Natural killer cell (primary cell): Measurements from ENCODE around the gene MAP2K3. TPM values are rescaled to one million over a fixed set of nuclear protein-coding genes. Genes with fewer than 3 reads are reported as not detected.

ENCODE experiments used
- ATAC-seq, 3 donors: fragments of 150-1000 bp in 2 of 3; fragments of 200-7000 bp in 1 of 3; cut with Tn5 transposase; 1 replicate in 1 of 3; 2 replicates in 2 of 3; pipeline ENCODE4 v1.10.0; 2021; ENCODE audit warnings: mild to moderate bottlenecking in 2 of 3, moderate library complexity in 2 of 3
- DNase-seq, 2 donors: peaks; one replicate each; pipeline versions ENCODE4 v3.0.0 to v3.0.0-alpha.2; 2013 to 2021; ENCODE audit warnings: mixed read lengths in 1 of 2
- H3K27ac ChIP-seq: one replicate; pipeline ENCODE4 v1.5.1; 2013; ENCODE audit warnings: mild to moderate bottlenecking, low read length
- H3K27me3 ChIP-seq: one replicate; pipeline ENCODE4 v1.6.1; 2013; ENCODE audit warnings: low read length; ENCODE audit not compliant: control insufficient read depth, insufficient read depth
- H3K36me3 ChIP-seq: one replicate; pipeline ENCODE4 v1.6.1; 2013; ENCODE audit warnings: low read length; ENCODE audit not compliant: control insufficient read depth, insufficient read depth
- H3K4me1 ChIP-seq: one replicate; pipeline ENCODE4 v1.6.1; 2013; ENCODE audit warnings: low read length; ENCODE audit not compliant: control insufficient read depth, insufficient read depth
- H3K4me3 ChIP-seq: one replicate; pipeline ENCODE4 v1.5.1; 2013; ENCODE audit warnings: low read length
- H3K9me3 ChIP-seq: one replicate; pipeline ENCODE4 v1.6.1; 2013; ENCODE audit warnings: low read length; ENCODE audit not compliant: control insufficient read depth, insufficient read depth
- H3K27ac Mint-ChIP-seq, 2 donors: one replicate each; pipeline ENCODE4 v1.8.0; 2022; ENCODE audit warnings: mild to moderate bottlenecking in 2 of 2, mixed read lengths in 2 of 2, moderate library complexity in 1 of 2
- H3K27me3 Mint-ChIP-seq, 2 donors: one replicate each; pipeline ENCODE4 v1.8.0; 2022; ENCODE audit warnings: low read depth in 2 of 2, mixed read lengths in 2 of 2
- H3K36me3 Mint-ChIP-seq: one replicate; pipeline ENCODE4 v1.8.0; 2022; ENCODE audit warnings: mixed read lengths
- H3K4me1 Mint-ChIP-seq, 2 donors: one replicate each; pipeline ENCODE4 v1.8.0; 2022; ENCODE audit warnings: mixed read lengths in 2 of 2
- H3K4me3 Mint-ChIP-seq: one replicate; pipeline ENCODE4 v1.8.0; 2022; ENCODE audit warnings: mild to moderate bottlenecking, moderate library complexity, mixed read lengths
- H3K9me3 Mint-ChIP-seq, 2 donors: one replicate each; pipeline ENCODE4 v1.8.0; 2022; ENCODE audit warnings: mixed read lengths in 2 of 2
- WGBS: methylation state at CpG from one replicate; pipeline ENCODE4 v1.1.7; 2013; ENCODE audit warnings: missing lambda C conversion rate; ENCODE audit not compliant: insufficient coverage; 5-methylcytosine and 5-hydroxymethylcytosine counted together
- intact Hi-C: fragments of 100-400 bp; cut with micrococcal nuclease; formaldehyde crosslinking; loops from one replicate; pipeline ENCODE4 v1.14.2; 2022
- total RNA-seq, 4 donors: library from RNA; stranded (reverse); fragments of 120-200 nt in 1 of 4; gene quantifications; one replicate each; pipeline versions ENCODE4 v1.2.3 to v1.2.4, GENCODE V29; 2013 to 2022
- TF ChIP-seq, protein P1 (sequence below): fragments of 200-600 bp; IDR thresholded peaks from one replicate; pipeline ENCODE4 v1.8.0; 2022; ENCODE audit warnings: antibody characterized with exemption

MAP2K3 gene
- total RNA-seq, 3 donors from 2014 or later (not counting 1 experiment from before 2014, with no cell fraction given), result 139 to 165 (median 162) TPM

- H3K4me3 Mint-ChIP-seq, result peak overlapping the region; percentile 96
- no peaks in the 10 kb centered on the region for H3K9me3 Mint-ChIP-seq
- H3K27ac Mint-ChIP-seq, result peak overlapping the region; percentile 96 to 99
These were observed 811 bp upstream of the MAP2K3 start for GRCh38 chr17:21283482-21284318.

GRCh38 chr17:21285164-21286065 is 904 bp downstream of the MAP2K3 start:
- ATAC-seq, result no peak
- WGBS, result 6% methylated on average over 16 of the region's 16 CpGs
- no peaks in the 10 kb centered on the region for H3K9me3 ChIP-seq
- peaks cover 68% of the 10 kb centered on the region for H3K4me1 ChIP-seq
- Mint-ChIP-seq H3K36me3 (no peaks in the 10 kb centered on the region), H3K27me3 (no peaks in the 10 kb centered on the region), H3K4me1 (peaks cover 41 to 66% of the 10 kb centered on the region in 2 donors), H3K4me3 (peak overlapping the region; percentile 96), H3K27ac (peak overlapping the region; percentile 96 to 99), H3K9me3 (no peaks in the 10 kb centered on the region)
- no peaks in the 10 kb centered on the region for H3K27me3 ChIP-seq
- intact Hi-C loops, result loop anchor here (2.0 to 5.0 kb wide), 4 partner anchors 17 to 172 kb away; partner anchors contain the start of gene DHRS7B
- peak overlapping the region; percentile 88 for H3K4me3 ChIP-seq
- peak overlapping the region; percentile 97 for H3K27ac ChIP-seq
- peak in 1 of 2 donors; percentile 37 for DNase-seq
- TF ChIP-seq, protein P1, sequence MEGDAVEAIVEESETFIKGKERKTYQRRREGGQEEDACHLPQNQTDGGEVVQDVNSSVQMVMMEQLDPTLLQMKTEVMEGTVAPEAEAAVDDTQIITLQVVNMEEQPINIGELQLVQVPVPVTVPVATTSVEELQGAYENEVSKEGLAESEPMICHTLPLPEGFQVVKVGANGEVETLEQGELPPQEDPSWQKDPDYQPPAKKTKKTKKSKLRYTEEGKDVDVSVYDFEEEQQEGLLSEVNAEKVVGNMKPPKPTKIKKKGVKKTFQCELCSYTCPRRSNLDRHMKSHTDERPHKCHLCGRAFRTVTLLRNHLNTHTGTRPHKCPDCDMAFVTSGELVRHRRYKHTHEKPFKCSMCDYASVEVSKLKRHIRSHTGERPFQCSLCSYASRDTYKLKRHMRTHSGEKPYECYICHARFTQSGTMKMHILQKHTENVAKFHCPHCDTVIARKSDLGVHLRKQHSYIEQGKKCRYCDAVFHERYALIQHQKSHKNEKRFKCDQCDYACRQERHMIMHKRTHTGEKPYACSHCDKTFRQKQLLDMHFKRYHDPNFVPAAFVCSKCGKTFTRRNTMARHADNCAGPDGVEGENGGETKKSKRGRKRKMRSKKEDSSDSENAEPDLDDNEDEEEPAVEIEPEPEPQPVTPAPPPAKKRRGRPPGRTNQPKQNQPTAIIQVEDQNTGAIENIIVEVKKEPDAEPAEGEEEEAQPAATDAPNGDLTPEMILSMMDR, result no peak
- H3K36me3 ChIP-seq, result no peaks in the 10 kb centered on the region

More at GRCh38 chr17:21283482-21284318, 811 bp upstream of the MAP2K3 start:
- ATAC-seq (peak in 2 of 3 donors; percentile 2 to 5), DNase-seq (no peak)
- TF ChIP-seq, protein P1, result no peak
- no peaks in the 10 kb centered on the region for H3K9me3 ChIP-seq
- H3K36me3 ChIP-seq, result no peaks in the 10 kb centered on the region
- WGBS, result 23% methylated on average over 49 of the region's 49 CpGs
- Mint-ChIP-seq H3K36me3 (no peaks in the 10 kb centered on the region), H3K27me3 (no peaks in the 10 kb centered on the region), H3K4me1 (peaks cover 45 to 72% of the 10 kb centered on the region in 2 donors)
- H3K4me3 ChIP-seq, result peak overlapping the region; percentile 88
- H3K4me1 ChIP-seq, result peaks cover 64% of the 10 kb centered on the region
- intact Hi-C loops, result loop anchor here (1.0 to 2.0 kb wide), 2 partner anchors 15 to 69 kb away; partner anchors contain the start of gene TMEM11
- no peaks in the 10 kb centered on the region for H3K27me3 ChIP-seq
- H3K27ac ChIP-seq, result peak overlapping the region; percentile 75

DNA sequence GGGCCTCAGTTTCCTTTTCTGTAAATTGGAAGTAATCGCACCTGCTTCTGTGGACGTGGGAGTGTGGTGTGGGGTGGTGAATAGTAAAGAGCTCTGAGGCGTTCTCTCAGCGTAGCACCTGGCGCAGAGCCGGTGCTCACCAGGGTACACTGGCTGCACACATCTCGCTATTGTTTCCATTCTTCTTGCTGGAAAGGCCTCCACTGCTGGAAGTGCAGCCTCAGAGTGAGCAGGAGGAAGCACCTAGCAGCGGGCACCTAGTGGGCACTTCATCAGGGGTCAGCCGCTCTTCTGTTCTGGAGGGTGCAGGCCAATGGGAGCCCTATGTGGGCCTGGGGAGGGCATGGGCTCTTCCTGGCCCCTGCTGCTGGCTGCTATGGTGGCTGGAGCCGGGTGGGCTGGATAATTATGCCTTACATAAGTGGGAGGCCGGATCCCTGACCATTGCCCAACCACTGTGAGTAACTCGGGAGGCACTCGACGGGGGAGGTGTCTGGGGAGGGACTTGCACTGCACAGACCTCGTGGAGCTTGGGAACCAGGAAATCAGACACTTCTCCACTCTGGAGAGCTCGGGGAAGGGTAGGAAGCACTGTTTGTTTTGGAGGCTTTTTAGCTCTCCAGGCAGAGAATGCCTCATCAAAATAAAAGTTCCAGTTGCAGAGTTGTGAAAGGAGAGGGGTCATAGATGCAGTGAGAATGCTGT is 1.7 kb downstream of the MAP2K3 start:
- Mint-ChIP-seq H3K4me3 (peak overlapping the region; percentile 96), H3K9me3 (no peaks in the 10 kb centered on the region), H3K4me1 (peaks cover 49 to 64% of the 10 kb centered on the region in 2 donors), H3K36me3 (no peaks in the 10 kb centered on the region), H3K27me3 (no peaks in the 10 kb centered on the region), H3K27ac (peak overlapping the region; percentile 96 to 99)
- Histone ChIP-seq H3K4me3 (peak overlapping the region; percentile 88), H3K4me1 (peaks cover 67% of the 10 kb centered on the region), H3K36me3 (no peaks in the 10 kb centered on the region), H3K27me3 (no peaks in the 10 kb centered on the region), H3K27ac (peak overlapping the region; percentile 97), H3K9me3 (no peaks in the 10 kb centered on the region)
- peak; percentile 23 to 39 for DNase-seq
- ATAC-seq, result no peak
- intact Hi-C loops, result loop anchor here (2.0 to 5.0 kb wide), 3 partner anchors 36 to 171 kb away; partner anchors contain the start of gene DHRS7B
- TF ChIP-seq, protein P1, result no peak
- 8% methylated on average over 16 of the region's 16 CpGs for WGBS
